B cell (primary cell): Measurements from ENCODE around the gene DSG1. TPM values are rescaled to one million over a fixed set of nuclear protein-coding genes. Genes with fewer than 3 reads are reported as not detected.

Experiments
- ATAC-seq: fragments of 200-7000 bp; cut with Tn5 transposase; one replicate; pipeline ENCODE4 v1.10.0; 2021; ENCODE audit warnings: low read depth, mild to moderate bottlenecking, moderate number of reproducible peaks, moderate library complexity
- CTCF ChIA-PET: fragments of 350-600 bp; sonication (Branson Sonifier 250); formaldehyde crosslinking; loops from one replicate; lab custom pipeline; 2021; ENCODE audit warnings: antibody characterized with exemption, inconsistent platforms; lab: Charles Lee
- POLR2A ChIA-PET: fragments of 350-600 bp; sonication (Branson Sonifier 250); formaldehyde crosslinking; loops from one replicate; lab custom pipeline; 2021; ENCODE audit warnings: antibody characterized with exemption; lab: Charles Lee
- DNase-seq: peaks from one replicate; pipeline ENCODE4 v3.0.0; 2013
- H2AFZ ChIP-seq: 2 replicates; pipeline ENCODE4 v1.6.1; 2012; ENCODE audit warnings: mild to moderate bottlenecking, low read depth, low read length; ENCODE audit not compliant: insufficient read depth, poor library complexity, severe bottlenecking
- H3K27ac ChIP-seq, 2 donors: 1 replicate in 1 of 2; 2 replicates in 1 of 2; pipeline ENCODE4 v1.5.1; 2012 to 2013; ENCODE audit warnings: low read length in 2 of 2, mild to moderate bottlenecking in 2 of 2, moderate library complexity in 1 of 2
- H3K27me3 ChIP-seq, 4 experiments: fragments of 200-600 bp in 1 of 4; sonication (generic) in 1 of 4; replicated peaks in 1 of 4; 1 replicate in 2 of 4; 2 replicates in 2 of 4; pipeline versions ENCODE4 v1.6.1 to v1.7.0; 2013 to 2016; ENCODE audit warnings: low read length in 3 of 4, mild to moderate bottlenecking in 2 of 4, mixed read lengths in 1 of 4, moderate library complexity in 1 of 4; ENCODE audit not compliant: insufficient read depth in 4 of 4, control insufficient read depth in 3 of 4; ENCODE audit errors: control extremely low read depth in 1 of 4
- H3K36me3 ChIP-seq, 2 experiments: replicated peaks in 1 of 2; 1 replicate in 1 of 2; 2 replicates in 1 of 2; pipeline versions ENCODE4 v1.6.1 to v1.7.1; 2013; ENCODE audit warnings: low read length in 1 of 2; ENCODE audit not compliant: insufficient read depth in 2 of 2, control insufficient read depth in 1 of 2; ENCODE audit errors: control extremely low read depth in 1 of 2, extremely low read depth in 1 of 2
- H3K4me1 ChIP-seq, 2 donors: fragments of 200-600 bp in 1 of 2; sonication (generic) in 1 of 2; 1 replicate in 1 of 2; 2 replicates in 1 of 2; pipeline versions ENCODE4 v1.5.1 to v1.6.1; 2013 to 2017; ENCODE audit warnings: low read length in 2 of 2; ENCODE audit not compliant: control insufficient read depth in 2 of 2, insufficient read depth in 2 of 2
- H3K4me2 ChIP-seq: replicated peaks from 2 replicates; pipeline ENCODE3; 2012; ENCODE audit warnings: mild to moderate bottlenecking, low read depth, low read length; ENCODE audit not compliant: poor library complexity, severe bottlenecking
- H3K4me3 ChIP-seq, 5 experiments: fragments of 200-600 bp in 1 of 5; sonication (generic) in 1 of 5; 1 replicate in 3 of 5; 2 replicates in 2 of 5; pipeline versions ENCODE4 v1.5.1 to v1.7.0; 2011 to 2016; ENCODE audit warnings: low read length in 4 of 5, mild to moderate bottlenecking in 4 of 5, low read depth in 2 of 5, control low read depth in 1 of 5, moderate library complexity in 1 of 5; ENCODE audit not compliant: insufficient read depth in 1 of 5; ENCODE audit errors: control extremely low read depth in 1 of 5, extremely low read depth in 1 of 5
- H3K79me2 ChIP-seq: fragments of 200-600 bp; sonication (generic); one replicate; pipeline ENCODE4 v1.6.0; 2016; ENCODE audit warnings: low read length; ENCODE audit not compliant: control insufficient read depth, insufficient read depth
- H3K9ac ChIP-seq: fragments of 200-600 bp; sonication (generic); 2 replicates; pipeline ENCODE4 v1.6.1; 2017; ENCODE audit warnings: mild to moderate bottlenecking, low read length, moderate library complexity
- H3K9me3 ChIP-seq, 3 donors: one replicate each; pipeline versions ENCODE4 v1.6.1 to v1.7.1; 2013; ENCODE audit warnings: low read length in 2 of 3; ENCODE audit not compliant: control insufficient read depth in 2 of 3, insufficient read depth in 1 of 3; ENCODE audit errors: control extremely low read depth in 1 of 3
- H4K20me1 ChIP-seq: 2 replicates; pipeline ENCODE4 v1.6.0; 2012; ENCODE audit warnings: mild to moderate bottlenecking, low read length; ENCODE audit not compliant: insufficient read depth, control insufficient read depth, poor library complexity, severe bottlenecking
- H3K27ac Mint-ChIP-seq: one replicate; pipeline ENCODE4 v1.8.0; 2021; ENCODE audit warnings: mixed read lengths
- H3K27me3 Mint-ChIP-seq: one replicate; pipeline ENCODE4 v1.8.0; 2021; ENCODE audit warnings: mixed read lengths
- H3K4me1 Mint-ChIP-seq: one replicate; pipeline ENCODE4 v1.8.0; 2021; ENCODE audit warnings: mixed read lengths
- H3K4me3 Mint-ChIP-seq: one replicate; pipeline ENCODE4 v1.8.0; 2021; ENCODE audit warnings: mixed read lengths
- H3K9me3 Mint-ChIP-seq: one replicate; pipeline ENCODE4 v1.8.0; 2022; ENCODE audit warnings: mixed read lengths; ENCODE audit not compliant: insufficient read depth
- CTCF ChIP-seq: fragments of 200-600 bp; IDR thresholded peaks from one replicate; pipeline ENCODE4 v1.8.0; 2022; ENCODE audit warnings: antibody characterized with exemption, mild to moderate bottlenecking
- EZH2 ChIP-seq: IDR thresholded peaks from 2 replicates; pipeline ENCODE4 v1.6.1; 2012; ENCODE audit warnings: borderline replicate concordance, low read depth, mild to moderate bottlenecking, moderate library complexity, low read length; ENCODE audit not compliant: insufficient read depth, poor library complexity, severe bottlenecking
- WGBS: methylation state at CpG from one replicate; pipeline ENCODE4 v1.1.5; 2013; ENCODE audit warnings: missing lambda C conversion rate; ENCODE audit not compliant: insufficient coverage; 5-methylcytosine and 5-hydroxymethylcytosine counted together
- intact Hi-C: fragments of 100-400 bp; cut with micrococcal nuclease; formaldehyde crosslinking; loops from one replicate; pipeline ENCODE4 v1.10.0; 2022
- polyA minus RNA-seq: library from RNA; depleted of rRNA, polyadenylated mRNA; stranded (reverse); fragments of >200 nt; gene quantifications from 2 replicates; pipeline ENCODE4 v1.2.3, GENCODE V29; 2012
- polyA plus RNA-seq: library from polyadenylated mRNA; depleted of rRNA; stranded (reverse); fragments of >200 nt; gene quantifications from 2 replicates; pipeline ENCODE4 v1.2.3, GENCODE V29; 2012
- total RNA-seq, 2 donors: library from RNA; stranded (reverse); fragments of 120-200 nt in 1 of 2; gene quantifications; 1 replicate in 1 of 2; 2 replicates in 1 of 2; pipeline versions ENCODE4 v1.2.3 to v1.2.4, GENCODE V29; 2013 to 2022

Gene DSG1
- total RNA-seq (not detected in 2 replicates), polyA plus RNA-seq (not detected in 2 replicates), polyA minus RNA-seq (0.14 TPM in 1 of 2 replicates, not detected in the other)
- total RNA-seq (2013): not detected

GRCh38 chr18:31317860-31318259 is at the start of gene DSG1:
Gene DSG1 (plus strand): TSS chr18:31318160. CDS start chr18:31318301, 141 bp downstream.
- TF ChIP-seq CTCF (no peak), EZH2 (no peak)
- ATAC-seq: no peak
- no peak within 1 kb of the TSS for H3K4me3 Mint-ChIP-seq

GRCh38 chr18:31268985-31269406 is 49.0 kb upstream of the DSG1 start:
- H3K27me3 Mint-ChIP-seq: no peaks in the 10 kb centered on the region
- ATAC-seq: no peak
- no peaks in the 10 kb centered on the region for H3K79me2 ChIP-seq
- TF ChIP-seq CTCF (no peak), EZH2 (no peak)
- H2AFZ ChIP-seq: no peak overlapping the region
- ChIA-PET CTCF (no interaction called here), POLR2A (no interaction called here)
- no peak overlapping the region for H3K4me2 ChIP-seq
- intact Hi-C loops: no loop called here
- DNase-seq: no peak
- no peak overlapping the region for H3K27ac Mint-ChIP-seq
- no peak overlapping the region for H3K9ac ChIP-seq
- H3K4me3 Mint-ChIP-seq: no peak overlapping the region
- H3K27ac ChIP-seq: no peak overlapping the region
- no peaks in the 10 kb centered on the region for H3K4me1 Mint-ChIP-seq
- no peak overlapping the region for H3K4me3 ChIP-seq
- H4K20me1 ChIP-seq: no peaks in the 10 kb centered on the region
- no peaks in the 10 kb centered on the region for H3K4me1 ChIP-seq
- H3K9me3 ChIP-seq: no peaks in the 10 kb centered on the region
- no CpG with 5 or more reads among the region's 1 CpG for WGBS
- no peaks in the 10 kb centered on the region for H3K27me3 ChIP-seq
- H3K36me3 ChIP-seq: no peaks in the 10 kb centered on the region
- H3K9me3 Mint-ChIP-seq: no peaks in the 10 kb centered on the region

More at GRCh38 chr18:31317860-31318259, at the start of gene DSG1:
- H3K9ac ChIP-seq: no peak within 1 kb of the TSS
- no peaks in the 10 kb centered on the region for H3K4me1 Mint-ChIP-seq
- H3K4me1 ChIP-seq: no peaks in the 10 kb centered on the region
- H3K79me2 ChIP-seq: no peaks in the 10 kb centered on the region
- no peaks in the 10 kb centered on the region for H3K27me3 ChIP-seq
- DNase-seq: no peak
- ChIA-PET CTCF (no interaction called here), POLR2A (no interaction called here)
- no peak within 1 kb of the TSS for H3K27ac ChIP-seq
- intact Hi-C loops: no loop called here
- no peak within 1 kb of the TSS for H3K27ac Mint-ChIP-seq
- H3K9me3 Mint-ChIP-seq: no peaks in the 10 kb centered on the region
- H3K4me3 ChIP-seq: no peak within 1 kb of the TSS
- no CpG with 5 or more reads among the region's 3 CpGs for WGBS
- peaks cover 0 to 3% (median 0%) of the 10 kb centered on the region in 3 donors for H3K9me3 ChIP-seq
- H2AFZ ChIP-seq: no peak within 1 kb of the TSS
- H3K27me3 Mint-ChIP-seq: no peaks in the 10 kb centered on the region
- H4K20me1 ChIP-seq: no peaks in the 10 kb centered on the region
- no peak within 1 kb of the TSS for H3K4me2 ChIP-seq
- no peaks in the 10 kb centered on the region for H3K36me3 ChIP-seq
